GM12878 (cell line): ENCODE measurements around the gene PDSS2. TPM values are rescaled to one million over a fixed set of nuclear protein-coding genes. Genes with fewer than 3 reads are reported as not detected.

Source experiments
- ASH2L ChIP-seq: fragments of 300-600, 200-600 bp; sonication (generic); IDR thresholded peaks from 2 replicates; pipeline ENCODE4 v1.6.1; 2017; ENCODE audit warnings: low read depth, mild to moderate bottlenecking, borderline replicate concordance
- HDAC6 ChIP-seq: fragments of 200-600 bp; sonication (generic); IDR thresholded peaks from one replicate; pipeline ENCODE4 v1.8.0; 2017; ENCODE audit warnings: antibody characterized with exemption; ENCODE audit not compliant: unreplicated experiment
- MYB ChIP-seq: fragments of 150-350 bp; IDR thresholded peaks from 2 replicates; pipeline ENCODE4 v1.6.1; 2014; ENCODE audit warnings: mild to moderate bottlenecking, low read depth, low read length, borderline replicate concordance
- NR2C1 ChIP-seq: fragments of 450-650 bp; IDR thresholded peaks from 2 replicates; pipeline ENCODE4 v1.6.1; 2017; ENCODE audit warnings: antibody characterized with exemption, mild to moderate bottlenecking, moderate library complexity
- polyA plus RNA-seq, 11 experiments: library from polyadenylated mRNA; depleted of rRNA in 4 of 11; unstranded in 6 of 11; stranded (reverse) in 5 of 11; fragments of >200 nt; fragmentation: Nextera tagmentation in 4 of 11; fragmentation: Illumina TruSeq in 1 of 11; extraction: Ambion mirVana in 4 of 11; extraction: Trizol in 1 of 11; gene quantifications; 1 replicate in 1 of 11; 2 replicates in 10 of 11; pipeline versions ENCODE4 v1.2.1 to v1.2.3, GENCODE V29; 2011 to 2016; ENCODE audit warnings: inconsistent platforms in 2 of 11, missing spikeins in 2 of 11, low read depth in 1 of 11
- total RNA-seq, 4 experiments: library from RNA; depleted of rRNA in 3 of 4; stranded (reverse); fragments of >200 nt in 3 of 4; fragmentation: Illumina TruSeq in 1 of 4; extraction: Trizol in 1 of 4; gene quantifications; 2 replicates each; pipeline versions ENCODE4 v1.2.1 to v1.2.3, GENCODE V29; 2013 to 2021
- TF ChIP-seq, protein P1 (sequence below): fragments of 450-650 bp; formaldehyde crosslinking; IDR thresholded peaks from 2 replicates; pipeline ENCODE4 v1.5.0; 2022; ENCODE audit warnings: mild to moderate bottlenecking, missing genetic modification characterization
- TF ChIP-seq, protein P2 (sequence below): fragments of 450-650 bp; formaldehyde crosslinking; IDR thresholded peaks from 2 replicates; pipeline ENCODE4 v1.4.0; 2022; ENCODE audit warnings: mild to moderate bottlenecking, moderate library complexity

The PDSS2 gene
- total and polyA plus RNA-seq, 10 of the 15 experiments (the other 5 are each of a cell fraction or from before 2014, with no cell fraction given) = 7.7 to 15.5 (median 9.6) TPM

DNA sequence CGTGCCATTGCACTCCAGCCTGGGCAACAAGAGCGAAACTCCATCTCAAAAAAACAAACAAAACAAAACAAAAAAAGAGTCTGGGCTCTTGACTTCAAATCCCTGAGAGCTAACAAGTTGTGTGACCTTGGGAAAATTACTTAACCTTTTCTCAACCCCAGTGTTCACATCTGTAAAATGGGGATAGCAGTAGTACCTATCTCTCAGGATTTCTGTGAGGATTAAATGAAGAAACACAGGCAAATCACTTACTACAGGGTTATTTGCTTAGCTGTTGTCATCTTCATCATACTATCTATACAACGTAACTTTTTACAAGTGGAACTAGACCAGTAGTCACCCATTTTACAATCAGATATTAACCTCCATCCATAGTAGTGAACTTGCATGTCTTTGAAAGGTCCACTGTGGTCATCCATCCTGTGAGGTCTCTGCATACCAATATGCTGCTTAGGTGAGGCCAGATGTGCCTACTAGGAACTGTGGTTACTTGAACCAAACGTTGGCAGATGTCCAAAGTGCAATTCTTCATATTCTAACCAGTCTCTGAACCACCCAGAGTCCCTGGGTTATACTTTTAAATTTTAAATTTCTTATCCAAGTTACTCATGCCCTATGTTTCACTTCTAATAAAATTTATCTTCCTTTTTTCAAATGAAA lies 215.2 kb downstream of the PDSS2 start (continued):
- TF ChIP-seq, protein P1, sequence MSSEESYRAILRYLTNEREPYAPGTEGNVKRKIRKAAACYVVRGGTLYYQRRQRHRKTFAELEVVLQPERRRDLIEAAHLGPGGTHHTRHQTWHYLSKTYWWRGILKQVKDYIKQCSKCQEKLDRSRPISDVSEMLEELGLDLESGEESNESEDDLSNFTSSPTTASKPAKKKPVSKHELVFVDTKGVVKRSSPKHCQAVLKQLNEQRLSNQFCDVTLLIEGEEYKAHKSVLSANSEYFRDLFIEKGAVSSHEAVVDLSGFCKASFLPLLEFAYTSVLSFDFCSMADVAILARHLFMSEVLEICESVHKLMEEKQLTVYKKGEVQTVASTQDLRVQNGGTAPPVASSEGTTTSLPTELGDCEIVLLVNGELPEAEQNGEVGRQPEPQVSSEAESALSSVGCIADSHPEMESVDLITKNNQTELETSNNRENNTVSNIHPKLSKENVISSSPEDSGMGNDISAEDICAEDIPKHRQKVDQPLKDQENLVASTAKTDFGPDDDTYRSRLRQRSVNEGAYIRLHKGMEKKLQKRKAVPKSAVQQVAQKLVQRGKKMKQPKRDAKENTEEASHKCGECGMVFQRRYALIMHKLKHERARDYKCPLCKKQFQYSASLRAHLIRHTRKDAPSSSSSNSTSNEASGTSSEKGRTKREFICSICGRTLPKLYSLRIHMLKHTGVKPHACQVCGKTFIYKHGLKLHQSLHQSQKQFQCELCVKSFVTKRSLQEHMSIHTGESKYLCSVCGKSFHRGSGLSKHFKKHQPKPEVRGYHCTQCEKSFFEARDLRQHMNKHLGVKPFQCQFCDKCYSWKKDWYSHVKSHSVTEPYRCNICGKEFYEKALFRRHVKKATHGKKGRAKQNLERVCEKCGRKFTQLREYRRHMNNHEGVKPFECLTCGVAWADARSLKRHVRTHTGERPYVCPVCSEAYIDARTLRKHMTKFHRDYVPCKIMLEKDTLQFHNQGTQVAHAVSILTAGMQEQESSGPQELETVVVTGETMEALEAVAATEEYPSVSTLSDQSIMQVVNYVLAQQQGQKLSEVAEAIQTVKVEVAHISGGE (CRISPR knock-in tag) = no peak
- TF ChIP-seq, protein P2, sequence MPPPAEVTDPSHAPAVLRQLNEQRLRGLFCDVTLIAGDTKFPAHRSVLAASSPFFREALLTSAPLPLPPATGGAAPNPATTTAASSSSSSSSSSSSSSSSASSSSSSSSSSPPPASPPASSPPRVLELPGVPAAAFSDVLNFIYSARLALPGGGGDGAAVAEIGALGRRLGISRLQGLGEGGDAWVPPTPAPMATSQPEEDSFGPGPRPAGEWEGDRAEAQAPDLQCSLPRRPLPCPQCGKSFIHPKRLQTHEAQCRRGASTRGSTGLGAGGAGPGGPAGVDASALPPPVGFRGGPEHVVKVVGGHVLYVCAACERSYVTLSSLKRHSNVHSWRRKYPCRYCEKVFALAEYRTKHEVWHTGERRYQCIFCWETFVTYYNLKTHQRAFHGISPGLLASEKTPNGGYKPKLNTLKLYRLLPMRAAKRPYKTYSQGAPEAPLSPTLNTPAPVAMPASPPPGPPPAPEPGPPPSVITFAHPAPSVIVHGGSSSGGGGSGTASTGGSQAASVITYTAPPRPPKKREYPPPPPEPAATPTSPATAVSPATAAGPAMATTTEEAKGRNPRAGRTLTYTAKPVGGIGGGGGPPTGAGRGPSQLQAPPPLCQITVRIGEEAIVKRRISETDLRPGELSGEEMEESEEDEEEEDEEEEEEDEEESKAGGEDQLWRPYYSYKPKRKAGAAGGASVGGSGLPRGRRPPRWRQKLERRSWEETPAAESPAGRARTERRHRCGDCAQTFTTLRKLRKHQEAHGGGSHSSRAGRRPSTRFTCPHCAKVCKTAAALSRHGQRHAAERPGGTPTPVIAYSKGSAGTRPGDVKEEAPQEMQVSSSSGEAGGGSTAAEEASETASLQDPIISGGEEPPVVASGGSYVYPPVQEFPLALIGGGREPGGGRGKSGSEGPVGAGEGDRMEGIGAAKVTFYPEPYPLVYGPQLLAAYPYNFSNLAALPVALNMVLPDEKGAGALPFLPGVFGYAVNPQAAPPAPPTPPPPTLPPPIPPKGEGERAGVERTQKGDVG = no peak
- TF ChIP-seq NR2C1 (no peak), MYB (no peak), HDAC6 (no peak), ASH2L (no peak)
